Effector CD4-positive, alpha-beta T cell (primary cell): ENCODE data around the gene TAF6.

Experiments used
- DNase-seq: peaks from one replicate; pipeline ENCODE4 v3.0.0-alpha.2; 2020

The TAF6 gene

DNA sequence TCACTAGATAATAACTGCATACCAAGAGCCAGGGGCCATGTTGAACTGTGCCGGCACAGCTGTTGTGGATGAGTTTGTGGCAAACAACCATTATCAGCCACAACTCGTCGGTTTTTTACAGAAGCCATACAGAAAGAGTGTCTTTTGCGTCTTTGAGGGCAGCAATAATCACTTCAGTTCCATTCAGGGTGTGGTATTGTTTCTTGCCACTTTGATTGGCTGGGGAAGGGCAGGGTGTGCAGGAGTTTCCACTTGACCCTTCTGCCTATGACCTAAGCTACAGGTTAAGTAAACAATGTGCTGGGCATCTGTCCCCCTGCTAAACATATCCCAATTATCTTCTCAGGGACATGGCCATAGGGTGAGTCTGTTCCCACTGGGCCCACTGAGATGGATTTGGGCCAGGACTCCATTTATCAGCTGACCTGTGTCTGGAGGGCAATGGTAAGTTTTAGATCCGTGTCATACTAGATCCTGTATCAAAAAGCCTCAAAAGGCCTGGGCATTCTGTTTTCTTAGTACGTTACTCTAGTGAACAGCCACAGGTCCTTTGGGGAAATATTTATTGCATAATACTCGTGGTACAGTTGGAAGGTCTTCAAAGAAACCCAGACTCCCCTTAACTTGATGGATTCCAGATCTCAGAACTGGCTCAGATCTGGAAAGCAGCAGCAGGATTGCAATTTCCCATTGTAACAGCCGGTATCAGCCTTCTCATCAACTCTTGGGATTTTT is 53.5 kb downstream of the TAF6 start:
- DNase-seq: no peak

DNA sequence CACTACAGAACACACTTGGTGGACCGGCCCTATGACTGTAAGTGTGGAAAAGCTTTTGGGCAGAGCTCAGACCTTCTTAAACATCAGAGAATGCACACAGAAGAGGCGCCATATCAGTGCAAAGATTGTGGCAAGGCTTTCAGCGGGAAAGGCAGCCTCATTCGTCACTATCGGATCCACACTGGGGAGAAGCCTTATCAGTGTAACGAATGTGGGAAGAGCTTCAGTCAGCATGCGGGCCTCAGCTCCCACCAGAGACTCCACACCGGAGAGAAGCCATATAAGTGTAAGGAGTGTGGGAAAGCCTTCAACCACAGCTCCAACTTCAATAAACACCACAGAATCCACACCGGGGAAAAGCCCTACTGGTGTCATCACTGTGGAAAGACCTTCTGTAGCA is 55.0 kb downstream of the TAF6 start:
- DNase-seq: no peak

DNA sequence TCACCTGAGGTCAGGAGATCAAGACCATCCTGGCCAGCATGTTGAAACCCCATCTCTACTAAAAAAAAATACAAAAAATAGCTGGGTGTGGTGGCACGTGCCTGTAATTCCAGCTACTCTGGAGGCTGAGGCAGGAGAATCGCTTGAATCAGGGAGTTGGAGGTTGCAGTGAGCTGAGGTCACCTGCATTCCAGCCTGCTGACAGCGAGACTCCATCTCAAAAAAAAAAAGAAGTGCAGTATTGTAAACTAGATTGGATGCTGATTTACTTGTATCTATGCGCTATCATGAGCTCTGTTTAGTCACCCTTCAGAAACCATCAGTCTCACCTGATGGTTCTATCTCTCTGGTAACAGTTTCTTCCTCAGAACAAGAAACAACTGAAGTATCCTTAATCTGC is 55.8 kb downstream of the TAF6 start:
- no peak for DNase-seq

DNA sequence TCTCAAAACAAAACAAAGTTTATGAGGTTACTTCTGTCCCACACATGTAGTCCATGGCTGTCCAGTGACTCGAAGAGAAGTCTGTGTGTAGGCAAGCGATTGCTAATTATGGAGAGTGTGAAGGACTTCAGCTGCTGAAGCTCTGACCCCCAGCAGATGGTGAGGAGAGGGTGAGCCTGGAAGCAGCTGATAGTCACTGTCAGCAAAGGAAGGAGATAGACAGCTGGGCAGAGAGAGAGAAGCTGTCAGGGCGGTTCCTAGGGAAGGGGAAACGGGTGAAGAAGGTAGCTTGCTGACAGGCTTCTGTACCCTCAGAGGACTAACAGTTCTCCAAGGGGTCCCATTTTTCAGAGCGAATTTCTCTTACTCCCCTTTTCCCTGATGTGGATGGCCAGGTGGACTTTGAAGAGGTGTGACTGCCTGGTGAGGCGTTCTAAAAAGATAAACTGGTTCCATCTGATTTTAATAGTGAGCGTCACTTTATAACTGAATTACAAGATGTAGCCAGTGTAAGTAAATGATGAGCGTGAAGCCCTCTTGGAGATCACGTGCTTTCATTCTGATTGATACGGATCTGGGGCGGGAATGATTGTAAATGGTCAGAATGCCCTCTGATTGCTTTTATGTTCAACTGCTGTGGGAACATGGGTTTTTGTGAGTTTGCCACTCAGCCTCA is 57.5 kb downstream of the TAF6 start:
- no peak for DNase-seq

DNA sequence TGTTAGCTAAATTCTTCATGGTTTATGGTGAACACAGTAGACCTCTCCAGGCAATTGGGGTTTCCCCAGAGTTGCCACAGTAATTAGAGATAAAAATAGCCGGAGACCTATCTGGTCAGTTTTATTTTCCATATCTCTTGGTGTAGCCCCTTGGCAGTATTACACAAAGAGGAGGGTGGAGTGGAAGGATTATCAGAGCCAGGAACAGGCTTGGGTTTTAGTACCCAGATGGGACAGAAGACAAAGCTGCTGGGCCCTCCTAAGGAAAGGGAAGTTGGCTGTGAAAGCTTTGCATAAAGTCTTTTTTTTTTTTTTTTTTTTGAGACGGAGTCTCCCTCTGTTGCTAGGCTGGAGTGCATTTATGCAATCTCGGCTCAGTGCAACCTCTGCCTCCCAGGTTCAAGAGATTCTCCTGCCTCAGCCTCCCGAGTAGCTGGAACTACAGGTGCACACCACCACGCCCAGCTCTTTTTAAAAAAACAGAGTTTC is 59.9 kb downstream of the TAF6 start:
- no peak for DNase-seq
